Sigmoid colon (tissue), 7 donors: ENCODE data around the gene ADAMTS7. TPM values are rescaled to one million over a fixed set of nuclear protein-coding genes. Genes with fewer than 3 reads are reported as not detected.

Experiments used
- DNase-seq: peaks from one replicate; pipeline ENCODE4 v3.0.0-alpha.2; 2019
- H3K27ac ChIP-seq, 4 donors: fragments of 200-600 bp; sonication (generic); one replicate each; pipeline ENCODE4 v1.5.1; 2016 to 2019; ENCODE audit warnings: mild to moderate bottlenecking in 1 of 4
- H3K27me3 ChIP-seq, 3 donors: fragments of 200-600 bp; sonication (generic); one replicate each; pipeline ENCODE4 v1.5.1; 2019; ENCODE audit warnings: mild to moderate bottlenecking in 1 of 3
- H3K36me3 ChIP-seq, 4 donors: fragments of 200-600 bp; sonication (generic); one replicate each; pipeline ENCODE4 v1.5.1; 2016 to 2019
- H3K4me1 ChIP-seq, 4 donors: fragments of 200-600 bp; sonication (generic); one replicate each; pipeline ENCODE4 v1.5.1; 2017 to 2019
- H3K4me3 ChIP-seq, 4 donors: fragments of 200-600 bp; sonication (generic); one replicate each; pipeline ENCODE4 v1.5.1; 2017 to 2019; ENCODE audit warnings: mild to moderate bottlenecking in 2 of 4, moderate library complexity in 1 of 4
- H3K9me3 ChIP-seq, 4 donors: fragments of 200-600 bp in 3 of 4; sonication (generic) in 3 of 4; one replicate each; pipeline versions ENCODE4 v1.5.1 to v1.6.1; 2013 to 2019
- CTCF ChIP-seq, 4 experiments: fragments of 450-650 bp in 3 of 4; fragments of 200-600 bp in 1 of 4; IDR thresholded peaks; one replicate each; pipeline ENCODE4 v1.5.1; 2016 to 2019; ENCODE audit warnings: antibody characterized with exemption in 4 of 4, mild to moderate bottlenecking in 3 of 4, moderate library complexity in 2 of 4
- EP300 ChIP-seq, 4 donors: sonication (generic); formaldehyde crosslinking; IDR thresholded peaks; one replicate each; pipeline ENCODE4 v1.6.1; 2017; ENCODE audit warnings: antibody characterized with exemption in 4 of 4
- POLR2A ChIP-seq, 2 donors: fragments of 450-650 bp; IDR thresholded peaks; one replicate each; pipeline ENCODE4 v1.6.1; 2016; ENCODE audit warnings: antibody characterized with exemption in 2 of 2, mild to moderate bottlenecking in 2 of 2, moderate library complexity in 2 of 2
- POLR2AphosphoS5 ChIP-seq, 4 donors: sonication (generic); formaldehyde crosslinking; IDR thresholded peaks; one replicate each; pipeline ENCODE4 v1.6.1; 2017; ENCODE audit warnings: antibody characterized with exemption in 4 of 4
- WGBS, 2 donors: extraction: QIAGEN DNeasy Blood & Tissue Kit; methylation state at CpG; one replicate each; pipeline ENCODE4 v1.1.7; 2013; 5-methylcytosine and 5-hydroxymethylcytosine counted together
- intact Hi-C: fragments of 100-400 bp; cut with DNase I; formaldehyde crosslinking; loops from one replicate; pipeline ENCODE4 v1.15.1; 2023
- polyA plus RNA-seq, 3 donors: library from polyadenylated mRNA; stranded (reverse); fragments of 200-250 nt; gene quantifications; one replicate each; pipeline ENCODE4 v1.2.3, GENCODE V29; 2013
- total RNA-seq, 4 donors: library from RNA; depleted of rRNA; stranded (reverse); fragments of >200 nt; gene quantifications; one replicate each; pipeline ENCODE4 v1.1.0, GENCODE V29; 2016
- donor health status: healthy with polysubstance abuse.
- donor health status: Bipolar disorder and iron deficiency.
- donor health status: healthy.

The ADAMTS7 gene
- total and polyA plus RNA-seq, 7 donors, result 0.23 to 8.3 (median 1.8) TPM; not detected in 1

- TF ChIP-seq POLR2AphosphoS5 (IDR thresholded peaks at IDR 0.05), result no peak
- TF ChIP-seq POLR2A (IDR thresholded peaks at IDR 0.05), result no peak
- TF ChIP-seq EP300 (IDR thresholded peaks at IDR 0.05), result no peak
- no peak for TF ChIP-seq CTCF (IDR thresholded peaks at IDR 0.05)
- no peak for DNase-seq
- H3K27ac ChIP-seq, result no peak overlapping the region
- WGBS, 2 donors, result 82 to 90% methylated on average over 73 of the region's 73 CpGs
- intact Hi-C loops, result no loop called here
- H3K36me3 ChIP-seq, result no peaks in the 10 kb centered on the region
- peaks cover 0 to 6% (median 3%) of the 10 kb centered on the region in 4 donors for H3K4me1 ChIP-seq
- H3K9me3 ChIP-seq, result no peaks in the 10 kb centered on the region
- H3K27me3 ChIP-seq, result peaks cover 0 to 3% (median 0%) of the 10 kb centered on the region in 3 donors
- H3K4me3 ChIP-seq, result peak overlapping the region in 1 of 4 donors; percentile 10
These were observed 20.3 kb upstream of the ADAMTS7 start for GRCh38 chr15:78831229-78832207.

- Histone ChIP-seq H3K4me3 (peak overlapping the region in 1 of 4 donors; percentile 10), H3K9me3 (no peaks in the 10 kb centered on the region), H3K36me3 (no peaks in the 10 kb centered on the region), H3K4me1 (peaks cover 0 to 12% (median 5%) of the 10 kb centered on the region in 4 donors), H3K27me3 (peaks cover 0 to 3% (median 0%) of the 10 kb centered on the region in 3 donors), H3K27ac (no peak overlapping the region)
- TF ChIP-seq EP300 (IDR thresholded peaks at IDR 0.05), result no peak
- TF ChIP-seq POLR2AphosphoS5 (IDR thresholded peaks at IDR 0.05), result no peak
- no peak for DNase-seq
- intact Hi-C loops, result no loop called here
- WGBS, 2 donors, result 35 to 54% methylated on average over 52 of the region's 52 CpGs
These were observed 19.4 kb upstream of the ADAMTS7 start for GRCh38 chr15:78830514-78831228.

- TF ChIP-seq POLR2A (IDR thresholded peaks at IDR 0.05) (no peak), EP300 (IDR thresholded peaks at IDR 0.05) (peak in 1 of 4 donors; percentile 41), POLR2AphosphoS5 (IDR thresholded peaks at IDR 0.05) (peak in 3 of 4 donors; percentile 16 to 83 (median 48))
- 83 to 91% methylated on average over 2 of the region's 2 CpGs for WGBS, 2 donors
- Histone ChIP-seq H3K36me3 (no peaks in the 10 kb centered on the region), H3K27ac (peak overlapping the region in 2 of 4 donors; percentile 37 to 56), H3K4me1 (peaks cover 0 to 21% (median 12%) of the 10 kb centered on the region in 4 donors), H3K4me3 (no peak overlapping the region), H3K27me3 (peaks cover 0 to 3% (median 0%) of the 10 kb centered on the region in 3 donors), H3K9me3 (no peaks in the 10 kb centered on the region)
- intact Hi-C loops, result no loop called here
- DNase-seq, result no peak
These were observed 17.7 kb upstream of the ADAMTS7 start for GRCh38 chr15:78828920-78829319.

- Histone ChIP-seq H3K27me3 (no peaks in the 10 kb centered on the region), H3K27ac (no peak overlapping the region), H3K9me3 (no peaks in the 10 kb centered on the region), H3K4me3 (no peak overlapping the region), H3K4me1 (peaks cover 0 to 15% (median 10%) of the 10 kb centered on the region in 4 donors), H3K36me3 (no peaks in the 10 kb centered on the region)
- DNase-seq, result no peak
- intact Hi-C loops, result no loop called here
- TF ChIP-seq POLR2AphosphoS5 (IDR thresholded peaks at IDR 0.05) (no peak), EP300 (IDR thresholded peaks at IDR 0.05) (no peak), POLR2A (IDR thresholded peaks at IDR 0.05) (no peak), CTCF (IDR thresholded peaks at IDR 0.05) (no peak)
- 60 to 64% methylated on average over 3 of the region's 3 CpGs for WGBS, 2 donors
These were observed 11.2 kb upstream of the ADAMTS7 start for GRCh38 chr15:78822514-78822913.

- DNase-seq, result no peak
- WGBS, 2 donors, result 11 to 22% methylated on average over 24 of the region's 24 CpGs
- peaks cover 0 to 21% (median 14%) of the 10 kb centered on the region in 4 donors for H3K4me1 ChIP-seq
- intact Hi-C loops, result loop anchor here (2.0 to 5.0 kb wide), 4 partner anchors 45 to 195 kb away; partner anchors contain the start of gene MORF4L1
- TF ChIP-seq CTCF (IDR thresholded peaks at IDR 0.05), result peak in 1 of 4 experiments; percentile 8
- no peak for TF ChIP-seq EP300 (IDR thresholded peaks at IDR 0.05)
- no peaks in the 10 kb centered on the region for H3K36me3 ChIP-seq
- H3K27me3 ChIP-seq, result no peaks in the 10 kb centered on the region
- H3K9me3 ChIP-seq, result no peaks in the 10 kb centered on the region
- H3K4me3 ChIP-seq, result peak overlapping the region; percentile 52 to 74 (median 70)
- peak overlapping the region; percentile 74 to 85 (median 81) for H3K27ac ChIP-seq
These were observed 540 bp upstream of the ADAMTS7 start for GRCh38 chr15:78811825-78812183.
